ENCODE data around the gene PNPLA7. TPM values are rescaled to one million over a fixed set of nuclear protein-coding genes. Genes with fewer than 3 reads are reported as not detected.

The PNPLA7 gene
- total RNA-seq, 1 experiment from 2014 or later, result 0.17 TPM

DNA sequence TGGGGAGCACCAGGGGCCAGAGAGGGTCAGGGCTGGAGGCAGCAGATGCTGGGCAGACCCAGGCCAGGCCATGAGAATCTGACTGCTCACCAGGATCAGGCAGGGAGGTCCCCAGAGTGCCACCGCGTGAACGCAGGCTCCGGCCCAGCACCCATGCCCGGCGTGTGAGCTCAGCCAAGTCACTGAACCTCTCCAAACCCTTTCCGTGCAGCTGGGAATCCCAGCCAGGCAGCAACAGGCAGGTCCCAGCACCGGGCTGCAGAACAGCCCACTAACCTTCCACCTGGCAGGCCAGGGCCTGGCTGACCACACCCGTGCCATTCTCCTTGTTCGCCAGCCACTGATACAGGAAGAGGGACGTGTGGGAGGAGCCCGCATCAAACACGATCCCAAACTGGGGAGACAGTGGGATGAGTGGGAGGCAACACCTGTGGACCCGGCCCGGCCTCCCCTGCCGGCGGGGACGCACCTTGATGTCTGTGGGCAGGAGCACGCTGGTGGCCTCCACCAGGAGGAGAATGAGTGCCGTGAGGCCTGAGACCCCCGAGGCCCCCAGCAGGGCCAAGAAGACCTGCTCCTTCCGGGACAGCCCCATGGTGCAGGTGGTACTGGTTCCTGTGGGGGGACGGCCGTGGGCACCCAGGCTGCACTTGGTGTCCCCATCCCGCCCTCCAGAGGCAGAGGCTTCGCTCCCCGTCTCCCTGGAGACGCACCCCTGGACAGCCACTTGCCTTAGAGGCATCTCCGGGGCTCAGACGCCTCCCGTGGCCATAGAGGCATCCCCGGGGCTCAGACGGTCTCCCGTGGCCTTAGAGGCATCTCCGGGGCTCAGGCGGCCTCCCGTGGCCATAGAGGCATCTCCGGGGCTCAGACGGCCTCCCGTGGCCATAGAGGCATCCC is 112.3 kb downstream of the PNPLA7 start:
- no peak for DNase-seq (ENCODE audit: low read depth)

GRCh38 chr9:137436761-137437600 is 113.2 kb downstream of the PNPLA7 start:
- no peak for DNase-seq (ENCODE audit: low read depth)

DNA sequence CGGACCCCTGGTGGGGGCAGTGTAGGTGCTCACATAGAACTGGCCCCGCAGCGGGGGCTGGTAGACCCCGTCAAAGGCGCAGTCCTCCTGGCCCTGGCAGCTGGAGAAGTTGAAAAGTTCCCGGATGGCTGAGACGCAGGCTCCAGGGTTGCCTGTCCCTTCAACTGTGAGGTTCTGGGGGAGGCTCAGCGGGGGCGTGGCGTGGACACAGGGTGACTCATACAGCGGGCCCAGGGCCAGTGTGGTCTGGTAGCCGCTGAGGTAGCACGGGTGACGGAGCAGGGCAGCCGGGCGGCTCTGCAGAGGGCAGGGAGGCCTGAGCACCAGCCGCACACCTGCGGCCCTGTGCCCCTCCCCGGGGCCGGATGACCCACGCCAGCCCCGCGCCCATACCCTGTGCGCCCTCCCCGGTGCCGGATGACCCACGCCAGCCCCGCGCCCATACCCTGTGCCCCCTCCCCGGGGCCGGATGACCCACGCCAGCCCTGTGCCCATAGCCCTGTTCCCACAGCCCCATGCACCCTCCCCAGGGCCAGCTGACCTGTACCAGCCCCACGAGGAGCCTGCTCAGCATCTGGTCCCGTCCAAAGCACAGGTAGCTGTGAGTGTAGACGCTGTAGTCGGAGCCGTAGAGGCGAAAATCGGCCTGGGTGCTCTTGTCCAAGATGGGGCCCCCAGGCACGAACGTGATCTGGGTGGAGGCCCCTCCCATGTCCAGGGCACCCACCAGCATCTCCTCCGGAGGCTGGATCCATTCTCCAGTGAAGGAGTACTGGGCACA is 114.0 kb downstream of the PNPLA7 start:
- DNase-seq (ENCODE audit: low read depth), result peak; percentile 85

DNA sequence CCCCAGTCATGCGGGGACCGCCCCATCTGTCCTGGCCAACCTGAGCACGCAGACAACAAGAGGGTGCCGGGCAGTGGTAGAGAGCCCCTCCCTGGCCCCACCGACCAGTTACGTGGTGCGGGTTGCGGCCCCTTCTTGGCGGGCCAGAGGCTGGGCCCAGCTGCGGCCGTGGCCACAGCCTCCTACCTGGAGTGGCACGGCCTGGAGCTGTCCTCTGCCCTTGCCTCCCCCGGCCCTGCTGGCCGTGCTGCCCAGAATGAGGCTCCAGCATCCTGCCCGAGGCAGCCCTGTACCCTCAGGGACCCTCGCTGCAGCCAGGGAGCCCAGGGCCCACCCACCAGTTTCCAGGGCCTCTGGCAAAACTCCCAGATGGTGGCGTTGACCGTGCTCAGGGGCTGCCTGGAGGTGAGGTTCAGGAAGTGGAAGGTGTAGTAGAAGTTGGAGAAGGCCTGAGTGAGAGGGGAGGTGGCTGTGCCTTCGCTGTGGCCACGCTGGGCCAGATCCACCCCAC is 114.8 kb downstream of the PNPLA7 start:
- no peak for DNase-seq (ENCODE audit: low read depth)

DNA sequence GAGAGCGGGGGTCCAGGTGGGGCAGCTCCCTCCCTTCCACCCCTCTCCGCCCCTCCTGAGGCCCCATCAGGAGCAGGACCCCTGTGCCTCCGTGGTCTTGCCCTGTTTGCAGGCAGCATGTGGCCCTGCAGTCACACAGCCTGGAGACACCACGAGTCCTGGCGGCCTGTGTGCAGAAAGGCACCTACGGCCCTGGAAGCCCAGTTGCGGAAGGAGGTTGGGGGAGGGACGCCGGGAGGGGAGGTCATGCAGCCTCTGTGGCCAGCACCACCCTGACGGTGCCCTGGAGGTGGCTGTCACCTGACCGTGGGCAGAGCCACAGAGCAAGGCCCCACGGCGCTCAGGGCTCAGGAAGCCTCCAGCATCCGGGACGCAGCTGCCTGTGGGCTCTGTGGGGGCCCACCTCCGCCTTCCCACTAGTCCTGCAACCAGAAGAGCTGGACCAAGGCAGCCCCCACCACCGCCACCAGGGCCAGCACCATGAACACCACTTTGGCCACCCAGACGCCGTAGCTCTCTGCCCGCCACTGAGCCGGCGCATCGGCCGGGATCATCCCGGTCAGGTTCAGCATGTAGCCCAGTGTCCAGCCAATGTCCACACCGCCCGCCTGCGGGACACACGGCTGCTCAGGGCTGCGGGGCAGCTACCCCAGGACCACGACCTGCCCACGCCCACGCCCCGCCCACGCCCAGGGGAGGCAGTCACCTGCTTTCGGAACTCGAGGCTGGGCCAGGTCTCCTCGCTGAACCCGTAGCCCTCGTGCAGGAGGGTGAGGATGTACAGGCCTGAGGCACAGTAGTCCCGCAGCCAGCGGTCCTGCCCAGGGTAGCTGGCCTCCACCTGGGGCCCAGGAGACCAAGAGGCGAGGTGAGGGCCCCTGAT is 115.5 kb downstream of the PNPLA7 start:
- DNase-seq (ENCODE audit: low read depth), result no peak

DNA sequence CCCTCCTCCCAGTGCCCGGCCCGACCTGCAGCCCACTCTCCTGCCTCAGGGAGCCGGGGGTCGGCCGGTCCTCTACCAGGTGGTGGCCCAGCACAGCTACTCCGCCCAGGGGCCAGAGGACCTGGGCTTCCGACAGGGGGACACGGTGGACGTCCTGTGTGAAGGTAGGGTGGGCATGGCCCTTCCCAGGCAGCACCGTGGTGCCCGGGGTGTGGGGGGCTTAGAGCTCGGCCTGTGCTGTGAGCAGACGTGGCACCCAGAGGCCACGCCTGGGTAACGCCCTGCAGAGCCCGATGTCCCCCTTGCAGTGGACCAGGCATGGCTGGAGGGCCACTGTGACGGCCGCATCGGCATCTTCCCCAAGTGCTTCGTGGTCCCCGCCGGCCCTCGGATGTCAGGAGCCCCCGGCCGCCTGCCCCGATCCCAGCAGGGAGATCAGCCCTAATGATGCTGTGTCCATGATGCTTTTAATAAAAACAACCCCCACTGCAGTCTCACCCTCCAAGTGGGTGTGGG is 116.2 kb downstream of the PNPLA7 start:
- no peak for DNase-seq (ENCODE audit: low read depth)

- DNase-seq (ENCODE audit: low read depth), result no peak
Measured at GRCh38 chr9:137433349-137433915, 116.8 kb downstream of the PNPLA7 start.

DNA sequence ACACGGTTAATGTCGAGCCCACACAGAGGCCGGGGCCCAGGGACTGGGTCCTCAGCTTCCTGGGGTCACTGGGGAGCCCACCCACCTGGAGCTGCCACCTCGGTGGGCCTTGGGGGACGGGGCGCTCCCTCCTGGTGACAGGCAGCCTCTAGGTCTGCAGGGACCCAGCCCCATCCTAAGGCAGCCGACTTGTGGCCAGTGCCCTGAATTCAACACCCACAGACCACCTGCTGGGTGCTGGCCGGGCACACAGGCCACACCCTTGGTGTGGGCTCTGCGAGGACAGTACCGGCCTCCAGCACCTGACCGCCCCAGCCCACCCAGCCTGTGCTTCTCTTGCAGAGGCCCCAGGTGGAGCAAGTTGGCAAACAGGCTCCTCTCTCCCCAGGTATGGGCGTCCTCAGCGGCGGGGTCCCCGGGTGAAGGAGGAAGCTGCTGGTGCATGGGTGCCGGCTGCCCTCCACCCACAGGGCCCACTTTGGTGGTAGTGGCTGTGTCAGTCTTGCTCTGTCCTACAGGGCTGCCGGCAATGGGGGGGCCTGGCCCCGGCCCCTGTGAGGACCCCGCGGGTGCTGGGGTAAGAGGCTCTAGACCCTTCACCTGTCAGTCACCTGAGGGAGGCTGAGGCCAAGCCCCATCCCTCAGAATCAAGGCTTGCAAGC is 117.4 kb downstream of the PNPLA7 start:
- DNase-seq (ENCODE audit: low read depth), result no peak

- DNase-seq (ENCODE audit: low read depth), result no peak
Measured at GRCh38 chr9:137431416-137431931, 118.7 kb downstream of the PNPLA7 start.

- no peak for DNase-seq (ENCODE audit: low read depth)
Measured at GRCh38 chr9:137430723-137431415, 119.3 kb downstream of the PNPLA7 start.

DNA sequence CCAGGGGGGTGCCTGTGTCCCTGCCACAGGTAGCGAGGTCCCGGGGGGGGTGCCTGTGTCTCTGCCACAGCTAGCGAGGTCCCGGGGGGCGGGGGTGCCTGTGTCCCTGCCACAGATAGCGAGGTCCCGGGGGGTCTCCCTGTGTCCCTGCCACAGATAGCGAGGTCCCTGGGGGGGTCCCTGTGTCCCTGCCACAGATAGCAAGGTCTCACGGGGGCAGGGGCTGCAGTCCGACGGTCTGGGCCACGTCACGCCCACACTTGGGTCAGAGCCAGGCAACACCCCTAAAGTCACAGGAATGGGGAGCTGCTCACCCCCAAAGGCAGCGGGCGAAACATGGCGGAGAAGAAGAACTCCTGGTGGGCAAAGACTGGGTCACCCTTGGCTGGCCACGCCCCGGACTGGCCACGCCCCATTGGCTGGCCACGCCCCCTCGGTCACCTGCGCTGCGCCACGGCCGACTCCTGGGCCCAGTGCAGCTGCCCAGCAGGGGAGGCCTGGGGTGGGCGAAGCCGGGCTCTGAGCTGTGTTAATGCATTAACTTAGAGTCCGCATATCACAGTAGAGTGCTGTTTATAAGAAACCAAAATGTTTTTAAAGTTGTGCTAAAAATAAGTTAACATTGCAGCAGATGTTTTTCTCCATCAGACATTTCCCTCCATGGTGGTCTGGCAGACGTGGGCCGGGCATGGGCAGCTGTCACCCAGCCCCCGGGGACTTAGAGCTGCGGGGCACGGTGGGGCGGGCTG is 120.1 kb downstream of the PNPLA7 start:
- no peak for DNase-seq (ENCODE audit: low read depth)

DNA sequence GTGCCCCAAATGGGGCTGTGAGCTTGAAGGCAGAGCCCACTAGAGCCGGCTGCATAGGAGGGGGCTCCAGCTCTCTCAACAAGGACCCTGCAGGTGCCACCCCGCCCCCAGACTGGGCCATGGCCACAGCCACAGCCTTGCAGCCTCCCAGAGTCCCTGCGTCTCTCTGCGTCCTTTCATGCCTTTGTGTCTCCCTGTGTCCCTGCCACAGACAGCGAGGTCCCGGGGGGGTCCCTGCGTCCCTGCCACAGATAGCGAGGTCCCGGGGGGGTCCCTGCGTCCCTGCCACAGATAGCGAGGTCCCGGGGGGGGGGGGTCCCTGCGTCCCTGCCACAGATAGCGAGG is 120.7 kb downstream of the PNPLA7 start:
- no peak for DNase-seq (ENCODE audit: low read depth)

GRCh38 chr9:137428841-137429545 is 121.2 kb downstream of the PNPLA7 start:
- no peak for DNase-seq (ENCODE audit: low read depth)

GRCh38 chr9:137428311-137428630 is 121.9 kb downstream of the PNPLA7 start:
- no peak for DNase-seq (ENCODE audit: low read depth)

- no peak for DNase-seq (ENCODE audit: low read depth)
Measured at GRCh38 chr9:137427454-137428310, 122.5 kb downstream of the PNPLA7 start.

- no peak for DNase-seq (ENCODE audit: low read depth)
Measured at GRCh38 chr9:137426018-137426681, 124.1 kb downstream of the PNPLA7 start.
